ENCODE results near the gene ERBB4.

GRCh38 chr2:212088353-212088752 is 450.2 kb downstream of the ERBB4 start:
- TF ChIP-seq EZH2phosphoT487 (IDR thresholded peaks at IDR 0.05; ENCODE audit: borderline replicate concordance, low read depth, low read length): no peak
- no peak for TF ChIP-seq CTCF (conservative IDR thresholded peaks at IDR 0.05; ENCODE audit: low read length)
